Measurements from ENCODE around the gene PEPD. TPM values are rescaled to one million over a fixed set of nuclear protein-coding genes. Genes with fewer than 3 reads are reported as not detected.

PEPD gene
- total and polyA plus RNA-seq, 10 of the 15 experiments (the other 5 are each of a cell fraction or from before 2014, with no cell fraction given), result 1.4 to 52.0 (median 20.2) TPM

DNA sequence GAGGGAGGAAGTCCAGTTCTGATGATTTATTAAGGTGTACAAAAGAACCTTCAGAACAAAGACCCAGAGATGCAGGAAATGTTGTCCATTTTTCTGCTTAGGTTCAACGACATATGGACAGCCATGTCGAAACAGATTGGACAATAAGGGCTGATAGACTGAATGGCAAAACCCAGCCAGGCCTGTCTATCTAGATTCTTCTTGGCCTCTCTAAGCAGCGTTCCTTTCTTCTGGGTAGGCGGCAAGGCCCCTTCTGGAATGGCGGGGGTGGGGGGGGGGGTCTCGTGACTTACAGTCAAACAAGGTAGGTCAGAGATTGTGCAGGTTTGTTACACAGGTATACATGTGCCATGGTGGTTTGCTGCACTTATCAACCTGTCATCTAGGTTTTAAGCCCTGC lies 39.7 kb upstream of the PEPD start (continued):
- TF ChIP-seq, protein P1, sequence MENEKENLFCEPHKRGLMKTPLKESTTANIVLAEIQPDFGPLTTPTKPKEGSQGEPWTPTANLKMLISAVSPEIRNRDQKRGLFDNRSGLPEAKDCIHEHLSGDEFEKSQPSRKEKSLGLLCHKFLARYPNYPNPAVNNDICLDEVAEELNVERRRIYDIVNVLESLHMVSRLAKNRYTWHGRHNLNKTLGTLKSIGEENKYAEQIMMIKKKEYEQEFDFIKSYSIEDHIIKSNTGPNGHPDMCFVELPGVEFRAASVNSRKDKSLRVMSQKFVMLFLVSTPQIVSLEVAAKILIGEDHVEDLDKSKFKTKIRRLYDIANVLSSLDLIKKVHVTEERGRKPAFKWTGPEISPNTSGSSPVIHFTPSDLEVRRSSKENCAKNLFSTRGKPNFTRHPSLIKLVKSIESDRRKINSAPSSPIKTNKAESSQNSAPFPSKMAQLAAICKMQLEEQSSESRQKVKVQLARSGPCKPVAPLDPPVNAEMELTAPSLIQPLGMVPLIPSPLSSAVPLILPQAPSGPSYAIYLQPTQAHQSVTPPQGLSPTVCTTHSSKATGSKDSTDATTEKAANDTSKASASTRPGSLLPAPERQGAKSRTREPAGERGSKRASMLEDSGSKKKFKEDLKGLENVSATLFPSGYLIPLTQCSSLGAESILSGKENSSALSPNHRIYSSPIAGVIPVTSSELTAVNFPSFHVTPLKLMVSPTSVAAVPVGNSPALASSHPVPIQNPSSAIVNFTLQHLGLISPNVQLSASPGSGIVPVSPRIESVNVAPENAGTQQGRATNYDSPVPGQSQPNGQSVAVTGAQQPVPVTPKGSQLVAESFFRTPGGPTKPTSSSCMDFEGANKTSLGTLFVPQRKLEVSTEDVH (IDR thresholded peaks at IDR 0.05; ENCODE audit: low read depth, partially characterized antibody), result no peak
- no peak for TF ChIP-seq BCL11A (IDR thresholded peaks at IDR 0.05; ENCODE audit: low read depth, low read length)
- TF ChIP-seq ZNF24 (IDR thresholded peaks at IDR 0.05), result no peak
- TF ChIP-seq, protein P2, sequence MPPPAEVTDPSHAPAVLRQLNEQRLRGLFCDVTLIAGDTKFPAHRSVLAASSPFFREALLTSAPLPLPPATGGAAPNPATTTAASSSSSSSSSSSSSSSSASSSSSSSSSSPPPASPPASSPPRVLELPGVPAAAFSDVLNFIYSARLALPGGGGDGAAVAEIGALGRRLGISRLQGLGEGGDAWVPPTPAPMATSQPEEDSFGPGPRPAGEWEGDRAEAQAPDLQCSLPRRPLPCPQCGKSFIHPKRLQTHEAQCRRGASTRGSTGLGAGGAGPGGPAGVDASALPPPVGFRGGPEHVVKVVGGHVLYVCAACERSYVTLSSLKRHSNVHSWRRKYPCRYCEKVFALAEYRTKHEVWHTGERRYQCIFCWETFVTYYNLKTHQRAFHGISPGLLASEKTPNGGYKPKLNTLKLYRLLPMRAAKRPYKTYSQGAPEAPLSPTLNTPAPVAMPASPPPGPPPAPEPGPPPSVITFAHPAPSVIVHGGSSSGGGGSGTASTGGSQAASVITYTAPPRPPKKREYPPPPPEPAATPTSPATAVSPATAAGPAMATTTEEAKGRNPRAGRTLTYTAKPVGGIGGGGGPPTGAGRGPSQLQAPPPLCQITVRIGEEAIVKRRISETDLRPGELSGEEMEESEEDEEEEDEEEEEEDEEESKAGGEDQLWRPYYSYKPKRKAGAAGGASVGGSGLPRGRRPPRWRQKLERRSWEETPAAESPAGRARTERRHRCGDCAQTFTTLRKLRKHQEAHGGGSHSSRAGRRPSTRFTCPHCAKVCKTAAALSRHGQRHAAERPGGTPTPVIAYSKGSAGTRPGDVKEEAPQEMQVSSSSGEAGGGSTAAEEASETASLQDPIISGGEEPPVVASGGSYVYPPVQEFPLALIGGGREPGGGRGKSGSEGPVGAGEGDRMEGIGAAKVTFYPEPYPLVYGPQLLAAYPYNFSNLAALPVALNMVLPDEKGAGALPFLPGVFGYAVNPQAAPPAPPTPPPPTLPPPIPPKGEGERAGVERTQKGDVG (CRISPR knock-in tag; IDR thresholded peaks at IDR 0.05), result no peak
- no peak for TF ChIP-seq SIX5 (IDR thresholded peaks at IDR 0.05; ENCODE audit: low read depth, low read length, severe bottlenecking)

DNA sequence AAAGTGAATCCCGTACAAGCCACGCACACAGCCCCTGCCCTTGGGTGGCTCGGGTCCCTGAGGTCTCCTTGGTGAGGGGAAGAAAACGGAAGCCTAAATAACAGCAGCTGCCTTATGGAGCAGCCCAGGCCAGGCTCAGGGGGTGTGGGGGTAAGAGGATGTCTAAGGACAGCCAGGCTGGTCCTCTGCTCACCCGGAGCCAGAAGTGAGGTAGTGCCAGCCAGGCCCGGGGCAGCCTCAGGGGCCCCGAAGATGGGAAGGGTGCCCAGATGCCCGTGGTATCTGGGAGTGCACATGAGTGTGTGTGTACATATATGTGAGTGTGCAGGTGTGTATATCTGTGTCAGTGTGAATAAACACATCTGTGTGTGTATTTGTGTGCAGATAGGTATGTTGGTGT lies 38.4 kb upstream of the PEPD start:
- FAIRE-seq, result no peak
- TF ChIP-seq ZNF622 (IDR thresholded peaks at IDR 0.05) (no peak), POU2F2 (IDR thresholded peaks at IDR 0.05; ENCODE audit: borderline replicate concordance, low read depth, low read length) (no peak), EP300 (IDR thresholded peaks at IDR 0.05; ENCODE audit: borderline replicate concordance in 1 of 2, control insufficient read depth in 1 of 2, low read depth in 2 of 2, low read length in 2 of 2) (no peak), BMI1 (IDR thresholded peaks at IDR 0.05; ENCODE audit: borderline replicate concordance) (no peak), SMC3 (IDR thresholded peaks at IDR 0.05; ENCODE audit: borderline replicate concordance, low read length) (no peak), SIX5 (IDR thresholded peaks at IDR 0.05; ENCODE audit: low read depth, low read length, severe bottlenecking) (no peak), EZH2 (IDR thresholded peaks at IDR 0.05; ENCODE audit: borderline replicate concordance, control insufficient read depth, low read depth, low read length) (no peak), MYB (IDR thresholded peaks at IDR 0.05; ENCODE audit: borderline replicate concordance, low read depth, low read length) (no peak)
- TF ChIP-seq, protein P3, sequence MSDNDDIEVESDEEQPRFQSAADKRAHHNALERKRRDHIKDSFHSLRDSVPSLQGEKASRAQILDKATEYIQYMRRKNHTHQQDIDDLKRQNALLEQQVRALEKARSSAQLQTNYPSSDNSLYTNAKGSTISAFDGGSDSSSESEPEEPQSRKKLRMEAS (IDR thresholded peaks at IDR 0.05; ENCODE audit: low read depth, low read length), result no peak
- TF ChIP-seq, protein P4, sequence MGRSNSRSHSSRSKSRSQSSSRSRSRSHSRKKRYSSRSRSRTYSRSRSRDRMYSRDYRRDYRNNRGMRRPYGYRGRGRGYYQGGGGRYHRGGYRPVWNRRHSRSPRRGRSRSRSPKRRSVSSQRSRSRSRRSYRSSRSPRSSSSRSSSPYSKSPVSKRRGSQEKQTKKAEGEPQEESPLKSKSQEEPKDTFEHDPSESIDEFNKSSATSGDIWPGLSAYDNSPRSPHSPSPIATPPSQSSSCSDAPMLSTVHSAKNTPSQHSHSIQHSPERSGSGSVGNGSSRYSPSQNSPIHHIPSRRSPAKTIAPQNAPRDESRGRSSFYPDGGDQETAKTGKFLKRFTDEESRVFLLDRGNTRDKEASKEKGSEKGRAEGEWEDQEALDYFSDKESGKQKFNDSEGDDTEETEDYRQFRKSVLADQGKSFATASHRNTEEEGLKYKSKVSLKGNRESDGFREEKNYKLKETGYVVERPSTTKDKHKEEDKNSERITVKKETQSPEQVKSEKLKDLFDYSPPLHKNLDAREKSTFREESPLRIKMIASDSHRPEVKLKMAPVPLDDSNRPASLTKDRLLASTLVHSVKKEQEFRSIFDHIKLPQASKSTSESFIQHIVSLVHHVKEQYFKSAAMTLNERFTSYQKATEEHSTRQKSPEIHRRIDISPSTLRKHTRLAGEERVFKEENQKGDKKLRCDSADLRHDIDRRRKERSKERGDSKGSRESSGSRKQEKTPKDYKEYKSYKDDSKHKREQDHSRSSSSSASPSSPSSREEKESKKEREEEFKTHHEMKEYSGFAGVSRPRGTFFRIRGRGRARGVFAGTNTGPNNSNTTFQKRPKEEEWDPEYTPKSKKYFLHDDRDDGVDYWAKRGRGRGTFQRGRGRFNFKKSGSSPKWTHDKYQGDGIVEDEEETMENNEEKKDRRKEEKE (IDR thresholded peaks at IDR 0.05), result no peak

More for the DNA sequence above, 38.4 kb upstream of the PEPD start:
- in situ Hi-C loops (cut with MboI), result no loop called here
- no TSS peak for BruUV-seq (replicated peaks)
- WGBS (ENCODE audit: insufficient coverage, insufficient replicate concordance, low lambda C conversion rate, missing lambda C conversion rate), result 42% methylated on average over 8 of the region's 8 CpGs
- no peak overlapping the region for H3K4me3 ChIP-seq
- no peaks in the 10 kb centered on the region for H3K9me3 ChIP-seq (replicated peaks; ENCODE audit: control insufficient read depth, insufficient read depth, low read length)
- H3K79me2 ChIP-seq (ENCODE audit: control insufficient read depth, insufficient read depth, low read length), result no peaks in the 10 kb centered on the region
- no peak overlapping the region for H2AFZ ChIP-seq (ENCODE audit: control insufficient read depth, low read depth, low read length)
- no peaks in the 10 kb centered on the region for H3K27me3 ChIP-seq (replicated peaks in 1 of 2; ENCODE audit: control insufficient read depth in 2 of 2, insufficient read depth in 2 of 2, low read length in 1 of 2)
- no peak overlapping the region for H3K9ac ChIP-seq (ENCODE audit: control insufficient read depth, insufficient read depth, low read length)
- ChIA-PET RAD21 (ENCODE audit: unreplicated experiment) (no interaction called here), SMC1A (ENCODE audit: uncharacterized antibody, unreplicated experiment) (no interaction called here), POLR2A (no interaction called here), CTCF (no interaction called here)
- ATAC-seq (no peak), DNase-seq (ENCODE audit: low read depth, low spot score) (no peak)
- H4K20me1 ChIP-seq (ENCODE audit: control insufficient read depth, insufficient read depth), result no peaks in the 10 kb centered on the region
- H3K36me3 ChIP-seq (ENCODE audit: control insufficient read depth in 2 of 2, insufficient read depth in 2 of 2, low read length in 1 of 2), result no peaks in the 10 kb centered on the region
- no peak overlapping the region for H3K4me2 ChIP-seq (ENCODE audit: control insufficient read depth, insufficient read depth)
- no peak overlapping the region for H3K27ac ChIP-seq (ENCODE audit: control insufficient read depth, insufficient read depth)
- H3K4me1 ChIP-seq (ENCODE audit: control insufficient read depth, insufficient read depth, low read length), result no peaks in the 10 kb centered on the region
- intact Hi-C loops (cut with micrococcal nuclease; ENCODE audit: unreplicated experiment), result no loop called here
